Parathyroid adenoma (tissue), 2 donors: Measurements from ENCODE around the gene ABCC5.
"Not testable (repeated sequence)": the region's sequence is repeated elsewhere in the genome, so short reads cannot be mapped to it uniquely, and the experiment has no call there.

Source experiments
- H2AFZ ChIP-seq: fragments of 300-600 bp; sonication (generic); one replicate; pipeline ENCODE4 v1.7.0; 2017; ENCODE audit warnings: antibody characterized with exemption, mild to moderate bottlenecking
- H3K27ac ChIP-seq: fragments of 300-600 bp; sonication (generic); one replicate; pipeline ENCODE4 v1.7.0; 2017
- H3K27me3 ChIP-seq: fragments of 300-600 bp; sonication (generic); one replicate; pipeline ENCODE4 v1.7.0; 2017; ENCODE audit warnings: low read length; ENCODE audit not compliant: control insufficient read depth, insufficient read depth
- H3K36me3 ChIP-seq: fragments of 300-600 bp; sonication (generic); one replicate; pipeline ENCODE4 v1.7.0; 2017; ENCODE audit warnings: low read length; ENCODE audit not compliant: control insufficient read depth, insufficient read depth
- H3K4me1 ChIP-seq: fragments of 300-600 bp; sonication (generic); one replicate; pipeline ENCODE4 v1.7.0; 2017; ENCODE audit warnings: control low read depth
- H3K4me2 ChIP-seq: fragments of 300-600 bp; sonication (generic); one replicate; pipeline ENCODE4 v1.7.0; 2017; ENCODE audit warnings: low read length
- H3K4me3 ChIP-seq: fragments of 300-600 bp; sonication (generic); one replicate; pipeline ENCODE4 v1.7.0; 2017; ENCODE audit warnings: low read depth, low read length
- H3K79me2 ChIP-seq: fragments of 300-600 bp; sonication (generic); one replicate; pipeline ENCODE4 v1.7.0; 2017; ENCODE audit warnings: control low read depth
- H3K9ac ChIP-seq: fragments of 300-600 bp; sonication (generic); one replicate; pipeline ENCODE4 v1.7.0; 2017; ENCODE audit warnings: mild to moderate bottlenecking
- H3K9me3 ChIP-seq: fragments of 300-600 bp; sonication (generic); one replicate; pipeline ENCODE4 v1.7.0; 2017; ENCODE audit warnings: low read length; ENCODE audit not compliant: control insufficient read depth
- TF ChIP-seq, protein P1 (sequence below): fragments of 300-600 bp; sonication (generic); IDR thresholded peaks from one replicate; pipeline ENCODE4 v1.7.0; 2017; ENCODE audit warnings: antibody characterized with exemption, mild to moderate bottlenecking
- donor health status: primary hyperparathyroidism.

ABCC5 gene

DNA sequence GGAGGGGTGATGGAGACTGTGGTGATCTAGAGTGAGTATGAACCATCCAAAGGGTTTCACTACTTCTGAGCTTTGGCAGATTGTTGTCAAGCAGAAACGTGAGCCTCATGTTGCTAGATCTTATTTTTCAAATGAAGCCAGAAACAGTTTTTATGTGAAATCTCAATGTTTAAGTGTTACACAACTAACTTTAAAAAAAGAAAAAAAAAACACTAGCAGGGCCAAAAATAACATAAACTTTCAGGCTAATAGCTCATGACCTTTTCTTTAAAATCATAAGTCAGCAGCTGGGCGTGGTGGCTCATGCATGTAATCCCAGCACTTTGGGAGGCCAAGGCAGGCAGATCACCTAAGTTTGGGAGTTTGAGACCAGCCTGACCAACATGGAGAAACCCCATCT lies 11.8 kb upstream of the ABCC5 start:
- no peaks in the 10 kb centered on the region for H3K27me3 ChIP-seq
- TF ChIP-seq, protein P1, sequence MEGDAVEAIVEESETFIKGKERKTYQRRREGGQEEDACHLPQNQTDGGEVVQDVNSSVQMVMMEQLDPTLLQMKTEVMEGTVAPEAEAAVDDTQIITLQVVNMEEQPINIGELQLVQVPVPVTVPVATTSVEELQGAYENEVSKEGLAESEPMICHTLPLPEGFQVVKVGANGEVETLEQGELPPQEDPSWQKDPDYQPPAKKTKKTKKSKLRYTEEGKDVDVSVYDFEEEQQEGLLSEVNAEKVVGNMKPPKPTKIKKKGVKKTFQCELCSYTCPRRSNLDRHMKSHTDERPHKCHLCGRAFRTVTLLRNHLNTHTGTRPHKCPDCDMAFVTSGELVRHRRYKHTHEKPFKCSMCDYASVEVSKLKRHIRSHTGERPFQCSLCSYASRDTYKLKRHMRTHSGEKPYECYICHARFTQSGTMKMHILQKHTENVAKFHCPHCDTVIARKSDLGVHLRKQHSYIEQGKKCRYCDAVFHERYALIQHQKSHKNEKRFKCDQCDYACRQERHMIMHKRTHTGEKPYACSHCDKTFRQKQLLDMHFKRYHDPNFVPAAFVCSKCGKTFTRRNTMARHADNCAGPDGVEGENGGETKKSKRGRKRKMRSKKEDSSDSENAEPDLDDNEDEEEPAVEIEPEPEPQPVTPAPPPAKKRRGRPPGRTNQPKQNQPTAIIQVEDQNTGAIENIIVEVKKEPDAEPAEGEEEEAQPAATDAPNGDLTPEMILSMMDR, result no peak

GRCh38 chr3:184028275-184028890 lies 10.7 kb upstream of the ABCC5 start:
- not testable (repeated sequence) for H3K79me2 ChIP-seq, H3K4me2 ChIP-seq, H3K36me3 ChIP-seq, H3K27ac ChIP-seq, H3K9me3 ChIP-seq, H3K4me1 ChIP-seq, H3K4me3 ChIP-seq, H2AFZ ChIP-seq, H3K9ac ChIP-seq, H3K27me3 ChIP-seq

More for the DNA sequence above, 11.8 kb upstream of the ABCC5 start:
- H3K36me3 ChIP-seq, result no peaks in the 10 kb centered on the region
- no peak overlapping the region for H2AFZ ChIP-seq
- H3K4me1 ChIP-seq, result no peaks in the 10 kb centered on the region
- no peak overlapping the region for H3K4me2 ChIP-seq
- no peaks in the 10 kb centered on the region for H3K9me3 ChIP-seq
- no peaks in the 10 kb centered on the region for H3K79me2 ChIP-seq
- H3K4me3 ChIP-seq, result no peak overlapping the region
- no peak overlapping the region for H3K9ac ChIP-seq
- no peak overlapping the region for H3K27ac ChIP-seq

DNA sequence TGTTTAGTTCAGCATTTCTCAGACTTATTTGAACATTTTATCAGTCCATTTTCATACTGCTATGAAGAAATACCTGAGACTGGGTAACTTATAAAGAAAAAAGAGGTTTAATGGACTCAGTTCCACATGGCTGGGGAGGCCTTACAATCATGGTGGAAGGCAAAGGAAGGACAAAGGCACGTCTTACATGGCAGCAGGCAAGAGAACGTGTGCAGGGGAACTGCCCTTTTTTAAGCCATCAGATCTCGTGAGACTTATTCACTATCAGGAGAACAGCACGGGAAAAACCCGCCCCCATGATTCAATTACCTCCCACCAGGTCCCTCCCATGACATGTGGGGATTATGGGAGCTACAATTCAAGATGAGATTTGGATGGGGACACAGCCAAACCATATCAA lies 7.6 kb upstream of the ABCC5 start:
- not testable (repeated sequence) for H2AFZ ChIP-seq, H3K9me3 ChIP-seq

DNA sequence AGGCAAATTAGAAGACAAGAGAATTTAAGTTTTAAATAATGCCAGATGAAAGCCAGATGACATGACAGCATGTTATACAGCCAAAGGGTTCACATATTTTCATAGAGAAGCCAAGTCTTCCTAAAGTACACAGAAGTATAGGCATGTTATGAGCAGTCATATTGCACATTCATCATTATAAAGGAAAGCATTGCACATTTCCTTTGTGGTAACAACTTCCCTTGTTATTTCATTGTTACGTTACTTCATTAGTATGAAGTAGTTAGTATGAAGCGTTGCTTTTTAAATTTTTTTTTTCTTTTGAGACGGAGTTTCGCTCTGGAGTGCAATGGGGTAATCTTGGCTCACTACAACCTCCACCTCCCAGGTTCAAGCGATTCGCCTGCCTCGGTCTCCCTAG lies 4.6 kb upstream of the ABCC5 start:
- H3K4me1 ChIP-seq, result no peaks in the 10 kb centered on the region
- no peak overlapping the region for H3K4me3 ChIP-seq
- H3K27ac ChIP-seq, result no peak overlapping the region
- no peaks in the 10 kb centered on the region for H3K9me3 ChIP-seq
- TF ChIP-seq, protein P1, result no peak
- H3K36me3 ChIP-seq, result no peaks in the 10 kb centered on the region
- no peak overlapping the region for H2AFZ ChIP-seq
- H3K27me3 ChIP-seq, result no peaks in the 10 kb centered on the region
- H3K79me2 ChIP-seq, result no peaks in the 10 kb centered on the region
- H3K4me2 ChIP-seq, result no peak overlapping the region
- H3K9ac ChIP-seq, result no peak overlapping the region

More for the DNA sequence above, 7.6 kb upstream of the ABCC5 start:
- not testable (repeated sequence) for H3K9ac ChIP-seq, H3K27me3 ChIP-seq, H3K36me3 ChIP-seq, H3K79me2 ChIP-seq, H3K4me2 ChIP-seq, H3K4me3 ChIP-seq, H3K27ac ChIP-seq, H3K4me1 ChIP-seq

DNA sequence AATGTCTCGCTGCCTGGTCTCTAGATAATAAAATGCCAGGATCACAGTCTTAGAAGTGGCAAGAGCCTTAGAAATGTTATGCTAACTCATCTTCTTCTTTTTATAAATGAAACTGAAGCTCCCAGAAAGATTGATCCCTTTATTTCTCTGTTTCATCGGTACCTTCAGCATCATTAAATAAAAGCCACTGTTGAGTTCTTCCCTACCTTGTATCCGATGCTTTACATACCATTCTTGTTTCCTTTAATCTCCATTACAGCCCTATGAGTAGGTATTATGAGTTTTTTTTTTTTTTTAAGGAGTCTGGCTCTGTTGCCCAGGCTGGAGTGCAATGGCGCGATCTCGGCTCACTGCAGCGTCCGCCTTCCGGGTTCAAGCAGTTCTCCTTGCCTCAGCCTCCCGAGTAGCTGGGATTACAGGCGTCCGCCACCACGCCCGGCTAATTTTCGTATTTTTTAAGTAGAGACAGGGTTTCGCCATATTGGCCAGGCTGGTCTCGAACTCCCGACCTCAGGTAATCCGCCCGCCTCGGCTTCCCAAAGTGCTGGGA lies 815 bp upstream of the ABCC5 start:
- Histone ChIP-seq H3K4me3 (peak overlapping the region; percentile 100), H3K27ac (peak overlapping the region; percentile 75), H3K9ac (peak overlapping the region; percentile 58), H3K4me1 (peaks cover 12% of the 10 kb centered on the region), H3K36me3 (no peaks in the 10 kb centered on the region), H3K27me3 (no peaks in the 10 kb centered on the region), H3K79me2 (peaks cover 10% of the 10 kb centered on the region), H3K9me3 (no peaks in the 10 kb centered on the region), H3K4me2 (peak overlapping the region; percentile 94), H2AFZ (peak overlapping the region; percentile 99)
- TF ChIP-seq, protein P1, result no peak
